Tibial nerve (tissue), 4 donors: ENCODE results near the gene HIKESHI.

Experiments used
- CTCF ChIP-seq, 5 experiments: fragments of 200-600 bp in 3 of 5; fragments of 450-650 bp in 2 of 5; sonication (generic) in 3 of 5; IDR thresholded peaks; one replicate each; pipeline ENCODE4 v1.5.1; 2016 to 2019; ENCODE audit warnings: antibody characterized with exemption in 5 of 5, mild to moderate bottlenecking in 3 of 5, moderate library complexity in 2 of 5
- EP300 ChIP-seq, 2 donors: sonication (generic); formaldehyde crosslinking; IDR thresholded peaks; one replicate each; pipeline ENCODE4 v1.6.1; 2017; ENCODE audit warnings: antibody characterized with exemption in 2 of 2, mild to moderate bottlenecking in 1 of 2
- POLR2A ChIP-seq, 2 donors: fragments of 450-650 bp; IDR thresholded peaks; one replicate each; pipeline ENCODE4 v1.6.1; 2017; ENCODE audit warnings: antibody characterized with exemption in 2 of 2, mild to moderate bottlenecking in 2 of 2, moderate library complexity in 2 of 2

GRCh38 chr11:86259730-86260129 is 42.3 kb upstream of the HIKESHI start:
- TF ChIP-seq POLR2A (IDR thresholded peaks at IDR 0.05) (no peak), CTCF (IDR thresholded peaks at IDR 0.05) (no peak), EP300 (IDR thresholded peaks at IDR 0.05) (no peak)
